K562 (cell line): ENCODE results near the gene PDRG1. TPM values are rescaled to one million over a fixed set of nuclear protein-coding genes. Genes with fewer than 3 reads are reported as not detected.
A peak's percentile ranks its signal among the peaks of the same experiment; 100 is the strongest.

Experiments used
- ATAC-seq: fragments of 200-7000 bp; cut with Tn5 transposase; 3 replicates; pipeline ENCODE4 v1.9.1; 2020; ENCODE audit warnings: moderate library complexity
- BruUV-seq: library from RNA; stranded (reverse); fragments of 400-500 nt; replicated peaks from 2 replicates; lab custom pipeline; 2021; lab: Mats Ljungman, UMichigan
- CTCF ChIA-PET: fragments of 300-600 bp; formaldehyde crosslinking; extraction: SDS; loops from one replicate; lab custom pipeline; 2021; ENCODE audit warnings: low intra/inter-chr PET ratio; lab: Yijun Ruan, JAX
- POLR2A ChIA-PET: fragments of 300-600, 350-650 bp; sonication (Branson Sonifier 250); formaldehyde crosslinking; extraction: SDS; loops from one replicate; lab custom pipeline; 2021; ENCODE audit warnings: antibody characterized with exemption, inconsistent platforms; lab: Yijun Ruan, JAX
- DNase-seq, 4 experiments: peaks; one replicate each; pipeline versions ENCODE4 v3.0.0 to v3.0.0-alpha.2; 2011 to 2018; ENCODE audit warnings: low spot score in 3 of 4, mixed read lengths in 3 of 4; ENCODE audit errors: extremely low read depth in 1 of 4
- FAIRE-seq: peaks from 2 replicates; lab custom pipeline; 2011; peaks lifted over from hg19 to GRCh38; lab: Jason Lieb, UNC
- H2AFZ ChIP-seq: 2 replicates; pipeline ENCODE4 v1.6.0; 2011; ENCODE audit warnings: low read depth, low read length, control low read depth, inconsistent platforms
- H3K27ac ChIP-seq: fragments of 200-600 bp; 3 replicates; pipeline ENCODE4 v1.8.0; 2011; ENCODE audit warnings: low read depth, mild to moderate bottlenecking, control low read depth, inconsistent platforms, low read length, moderate library complexity, mixed read lengths; ENCODE audit errors: extremely low read depth
- H3K27me3 ChIP-seq, 2 experiments: fragments of 300-600 bp in 1 of 2; 2 replicates in 1 of 2; 3 replicates in 1 of 2; pipeline versions ENCODE4 v1.6.0 to v1.8.0; 2011; ENCODE audit warnings: inconsistent platforms in 2 of 2, low read length in 2 of 2, mild to moderate bottlenecking in 1 of 2, mixed read lengths in 1 of 2, moderate library complexity in 1 of 2; ENCODE audit not compliant: control insufficient read depth in 2 of 2, insufficient read depth in 2 of 2
- H3K36me3 ChIP-seq: fragments of 300-600 bp; 3 replicates; pipeline ENCODE4 v1.8.0; 2011; ENCODE audit warnings: mild to moderate bottlenecking, low read length, inconsistent platforms; ENCODE audit not compliant: control insufficient read depth, insufficient read depth
- H3K4me1 ChIP-seq, 2 experiments: fragments of 200-600 bp in 1 of 2; replicated peaks in 1 of 2; 2 replicates in 1 of 2; 3 replicates in 1 of 2; pipeline versions ENCODE4 v1.5.1 to v1.8.0; 2011; ENCODE audit warnings: inconsistent platforms in 2 of 2, low read length in 2 of 2, mild to moderate bottlenecking in 1 of 2, mixed read lengths in 1 of 2, moderate library complexity in 1 of 2; ENCODE audit not compliant: control insufficient read depth in 2 of 2, insufficient read depth in 2 of 2
- H3K4me2 ChIP-seq: 2 replicates; pipeline ENCODE4 v1.6.1; 2011; ENCODE audit warnings: low read length, control low read depth, inconsistent platforms, mixed read lengths; ENCODE audit not compliant: insufficient read depth
- H3K4me3 ChIP-seq: fragments of 200-600 bp; sonication (generic), shearing (Covaris generic); 2 replicates; pipeline ENCODE4 v1.5.1; 2016; ENCODE audit warnings: control low read depth, inconsistent platforms
- H3K79me2 ChIP-seq: fragments of 200-600 bp; 3 replicates; pipeline ENCODE4 v1.8.0; 2011; ENCODE audit warnings: low read length, inconsistent platforms; ENCODE audit not compliant: control insufficient read depth, insufficient read depth
- H3K9ac ChIP-seq, 2 experiments: 2 replicates each; pipeline versions ENCODE4 v1.6.0 to v1.6.1; 2011; ENCODE audit warnings: low read depth in 2 of 2, low read length in 2 of 2, control low read depth in 1 of 2, inconsistent platforms in 1 of 2, mild to moderate bottlenecking in 1 of 2, mixed read lengths in 1 of 2; ENCODE audit not compliant: insufficient read depth in 1 of 2
- H3K9me1 ChIP-seq: one replicate; pipeline ENCODE4 v1.6.0; 2011; ENCODE audit warnings: inconsistent platforms, mild to moderate bottlenecking, low read length, moderate library complexity; ENCODE audit not compliant: control insufficient read depth, insufficient read depth
- H3K9me3 ChIP-seq: replicated peaks from 2 replicates; pipeline ENCODE4 v1.5.1; 2011; ENCODE audit warnings: low read depth, low read length, inconsistent platforms; ENCODE audit not compliant: control insufficient read depth, insufficient read depth
- H4K20me1 ChIP-seq: replicated peaks from 2 replicates; pipeline ENCODE4 v1.6.1; 2011; ENCODE audit warnings: low read length, inconsistent platforms, mixed read lengths; ENCODE audit not compliant: control insufficient read depth, insufficient read depth
- ESRRA ChIP-seq: fragments of 450-650 bp; IDR thresholded peaks from 2 replicates; pipeline ENCODE4 v1.6.1; 2014; ENCODE audit warnings: low read depth, mild to moderate bottlenecking, moderate library complexity, borderline replicate concordance
- HNRNPL ChIP-seq: fragments of 200-400 bp; formaldehyde crosslinking; IDR thresholded peaks from 2 replicates; pipeline ENCODE4 v1.6.1; 2017; ENCODE audit warnings: low read depth, mild to moderate bottlenecking, low read length
- MLX ChIP-seq, 2 experiments: fragments of 450-650 bp in 1 of 2; sonication (generic) in 1 of 2; formaldehyde crosslinking; conservative IDR thresholded peaks; 2 replicates each; pipeline versions ENCODE4 v1.4.0 to v1.8.1; 2020 to 2022; ENCODE audit warnings: mild to moderate bottlenecking in 1 of 2, missing genetic modification reagents in 1 of 2
- MXD1 ChIP-seq: fragments of 250-450 bp; sonication (Bioruptor Pico); IDR thresholded peaks from 2 replicates; pipeline ENCODE4 v1.8.0; 2021; ENCODE audit warnings: borderline replicate concordance, mild to moderate bottlenecking, moderate library complexity; ENCODE audit not compliant: poor library complexity, severe bottlenecking
- ZNF121 ChIP-seq: sonication (generic); formaldehyde crosslinking; conservative IDR thresholded peaks from 2 replicates; pipeline ENCODE4 v1.8.0; 2022; ENCODE audit warnings: missing genetic modification reagents
- ZNF146 ChIP-seq: IDR thresholded peaks from one replicate; pipeline ENCODE4 v1.6.1; 2018; ENCODE audit warnings: missing compliant biosample characterization; ENCODE audit not compliant: unreplicated experiment
- ZNF764 ChIP-seq: fragments of 250-450 bp; sonication (Bioruptor Pico); IDR thresholded peaks from 2 replicates; pipeline ENCODE4 v1.4.0; 2020; ENCODE audit warnings: low read depth, mild to moderate bottlenecking, moderate library complexity
- WGBS: fragments of 100-300 bp; shearing (Covaris generic); methylation state at CpG from one replicate; pipeline ENCODE4 v1.1.6; 2016; ENCODE audit warnings: low coverage, mixed read lengths; ENCODE audit not compliant: insufficient coverage; ENCODE audit errors: missing lambda C conversion rate; 5-methylcytosine and 5-hydroxymethylcytosine counted together
- in situ Hi-C: fragments of 300-500 bp; cut with MboI; formaldehyde crosslinking; loops from 4 replicates; pipeline ENCODE4 v1.15.0; 2018; ENCODE audit warnings: inconsistent platforms, mixed read lengths
- intact Hi-C: fragments of 100-400 bp; cut with micrococcal nuclease; formaldehyde crosslinking; loops from 2 replicates; pipeline ENCODE4 v1.14.2; 2022
- polyA plus RNA-seq, 8 experiments: library from polyadenylated mRNA; depleted of rRNA in 4 of 8; stranded (reverse) in 5 of 8; unstranded in 3 of 8; fragments of >200 nt; fragmentation: Nextera tagmentation in 2 of 8; fragmentation: Illumina TruSeq in 1 of 8; extraction: Ambion mirVana in 2 of 8; extraction: Trizol in 1 of 8; gene quantifications; 2 replicates each; pipeline versions ENCODE4 v1.2.1 to v1.2.3, GENCODE V29; 2011 to 2014; ENCODE audit warnings: inconsistent platforms in 1 of 8, missing spikeins in 1 of 8
- total RNA-seq, 7 experiments: library from RNA; depleted of rRNA in 6 of 7; stranded (reverse); fragments of >200 nt in 6 of 7; fragmentation: Illumina TruSeq in 2 of 7; extraction: Trizol in 2 of 7; gene quantifications; 2 replicates each; pipeline versions ENCODE4 v1.2.1 to v1.2.3, GENCODE V29; 2011 to 2021; ENCODE audit warnings: low replicate concordance in 1 of 7

The PDRG1 gene
- total and polyA plus RNA-seq, 9 of the 15 experiments (the other 6 are each of a cell fraction or from before 2014, with no cell fraction given) = 12.6 to 58.6 (median 26.1) TPM

GRCh38 chr20:31926493-31926892, 25.4 kb downstream of the PDRG1 start:
- ATAC-seq (no peak), DNase-seq (no peak), FAIRE-seq (no peak)
- TF ChIP-seq ZNF121 (CRISPR knock-in tag) = 0 out of 2 replicates have a peak, but pooled peaks have one; percentile 23
- TF ChIP-seq ZNF764 (CRISPR knock-in tag) = no peak
- TF ChIP-seq ESRRA = peak; percentile 46; the same call in 1 of the 2 replicates
- TF ChIP-seq ZNF146 (CRISPR knock-in tag) = peak; percentile 73
- no peak for TF ChIP-seq MLX (CRISPR knock-in tag; conservative IDR thresholded peaks at IDR 0.05)
- no peak for TF ChIP-seq MXD1 (CRISPR knock-in tag)
- TF ChIP-seq HNRNPL = no peak
- H3K27ac ChIP-seq = no peak overlapping the region
- no peak overlapping the region for H2AFZ ChIP-seq
- 0 out of 5 replicates have a peak, but pooled peaks cover 0 to 4% of the 10 kb centered on the region in 2 experiments for H3K4me1 ChIP-seq
- no peaks in the 10 kb centered on the region for H3K79me2 ChIP-seq
- H3K36me3 ChIP-seq = no peaks in the 10 kb centered on the region
- no peaks in the 10 kb centered on the region for H3K9me3 ChIP-seq
- BruUV-seq = no TSS peak
- POLR2A ChIA-PET = interaction anchor here (0.5 to 0.6 kb wide), 2 partner anchors 9 to 260 kb away, joined by 3 to 4 read pairs; no protein-coding TSS in a partner anchor
- intact Hi-C loops (no loop called here), in situ Hi-C loops (no loop called here)
- no peaks in the 10 kb centered on the region for H3K9me1 ChIP-seq
- CTCF ChIA-PET = no interaction called here
- H3K4me2 ChIP-seq = no peak overlapping the region
- peaks cover 4 to 26% of the 10 kb centered on the region in 2 experiments; a peak in 3 of 5 replicates for H3K27me3 ChIP-seq
- H3K4me3 ChIP-seq = no peak overlapping the region
- H4K20me1 ChIP-seq = peaks cover 14% of the 10 kb centered on the region; the same call in 1 of the 2 replicates
- WGBS = 3% methylated on average over 2 of the region's 2 CpGs
- H3K9ac ChIP-seq = no peak overlapping the region
